Vagina (tissue), 2 donors: ENCODE measurements around the gene KLB.
"Not testable (repeated sequence)": the region's sequence is repeated elsewhere in the genome, so short reads cannot be mapped to it uniquely, and the experiment has no call there.

Experiments used
- CTCF ChIP-seq, 3 experiments: fragments of 450-650 bp in 2 of 3; fragments of 200-600 bp in 1 of 3; sonication (generic) in 1 of 3; IDR thresholded peaks; one replicate each; pipeline ENCODE4 v1.5.1; 2017 to 2019; ENCODE audit warnings: antibody characterized with exemption in 3 of 3, mild to moderate bottlenecking in 2 of 3, moderate library complexity in 2 of 3
- POLR2A ChIP-seq, 2 donors: fragments of 450-650 bp; IDR thresholded peaks; one replicate each; pipeline ENCODE4 v1.6.1; 2017; ENCODE audit warnings: antibody characterized with exemption in 2 of 2, mild to moderate bottlenecking in 2 of 2, moderate library complexity in 2 of 2
- POLR2AphosphoS5 ChIP-seq, 2 donors: sonication (generic); formaldehyde crosslinking; IDR thresholded peaks; one replicate each; pipeline ENCODE4 v1.9.0; 2017; ENCODE audit warnings: antibody characterized with exemption in 2 of 2, mild to moderate bottlenecking in 2 of 2, low read depth in 1 of 2; ENCODE audit not compliant: insufficient read depth in 1 of 2

- not testable (repeated sequence) for TF ChIP-seq POLR2A (IDR thresholded peaks at IDR 0.05); CTCF (IDR thresholded peaks at IDR 0.05); POLR2AphosphoS5 (IDR thresholded peaks at IDR 0.05; ENCODE audit: insufficient read depth in 1 of 2, low read depth in 1 of 2)
These were observed 35.5 kb upstream of the KLB start for GRCh38 chr4:39371209-39371608.
